Measurements from ENCODE around the gene GDF15.

GDF15 gene

GRCh38 chr19:18344582-18344950, 41.4 kb upstream of the GDF15 start:
- peaks cover 4% of the 10 kb centered on the region; the same call in 1 of the 2 replicates for H3F3A ChIP-seq (ENCODE audit: insufficient read depth, low read length)
- no peak overlapping the region for H3K4me2 ChIP-seq (ENCODE audit: low read depth, low read length)
- DNase-seq: no peak
- H3K4me1 ChIP-seq (ENCODE audit: low read length): 0 out of 2 replicates have a peak, but pooled peaks cover 4% of the 10 kb centered on the region
- H3K79me2 ChIP-seq (ENCODE audit: low read length): 0 out of 2 replicates have a peak, but pooled peaks cover 5% of the 10 kb centered on the region
- no peak overlapping the region for H2AFZ ChIP-seq (ENCODE audit: low read length)
- no peak for TF ChIP-seq EZH2 (optimal IDR thresholded peaks at IDR 0.05; ENCODE audit: low read depth, low read length)
- TF ChIP-seq EZH2phosphoT487 (IDR thresholded peaks at IDR 0.05; ENCODE audit: low read length): no peak
- no peak for TF ChIP-seq CTCF (IDR thresholded peaks at IDR 0.05; ENCODE audit: low read length)
- H3K4me3 ChIP-seq (ENCODE audit: low read length): no peak overlapping the region
- no peaks in the 10 kb centered on the region for H3K27me3 ChIP-seq (replicated peaks; ENCODE audit: insufficient read depth, low read length)
- no peak overlapping the region for H3K27ac ChIP-seq (ENCODE audit: low read length)
- H3K9ac ChIP-seq (ENCODE audit: low read length): no peak overlapping the region
- H4K20me1 ChIP-seq (ENCODE audit: insufficient read depth, low read length): no peaks in the 10 kb centered on the region
- H3K9me3 ChIP-seq (replicated peaks; ENCODE audit: insufficient read depth, low read length): no peaks in the 10 kb centered on the region
- H3K9me2 ChIP-seq (replicated peaks; ENCODE audit: insufficient read depth, low read length): no peaks in the 10 kb centered on the region
- no peaks in the 10 kb centered on the region for H3K36me3 ChIP-seq (replicated peaks; ENCODE audit: insufficient read depth, low read length)

DNA sequence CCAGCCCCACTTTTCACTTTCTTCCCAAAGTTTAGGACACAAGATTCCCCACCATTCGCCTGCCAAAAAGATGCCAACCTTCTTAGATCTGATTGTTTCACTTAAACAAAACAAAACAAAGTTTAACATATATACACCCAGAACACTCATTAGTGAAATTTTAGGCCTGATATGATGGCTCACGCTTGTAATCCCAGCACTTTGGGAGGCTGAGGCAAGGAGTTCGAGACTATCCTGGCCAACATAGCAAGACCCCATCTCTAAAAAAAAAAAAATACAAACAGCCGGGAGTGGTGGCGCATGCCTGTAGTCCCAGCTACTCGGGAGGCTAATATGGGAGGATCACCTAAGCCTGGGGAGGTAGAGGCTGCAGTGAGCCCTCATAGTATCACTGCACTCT, 40.7 kb upstream of the GDF15 start:
- H3K36me3 ChIP-seq (replicated peaks; ENCODE audit: insufficient read depth, low read length): no peaks in the 10 kb centered on the region
- TF ChIP-seq EZH2phosphoT487 (IDR thresholded peaks at IDR 0.05; ENCODE audit: low read length) (no peak), CTCF (IDR thresholded peaks at IDR 0.05; ENCODE audit: low read length) (no peak), EZH2 (optimal IDR thresholded peaks at IDR 0.05; ENCODE audit: low read depth, low read length) (no peak)
- no peaks in the 10 kb centered on the region for H3K4me1 ChIP-seq (ENCODE audit: low read length)
- H3K27ac ChIP-seq (ENCODE audit: low read length): no peak overlapping the region
- H3F3A ChIP-seq (ENCODE audit: insufficient read depth, low read length): no peaks in the 10 kb centered on the region; the same call in 1 of the 2 replicates
- H3K9me2 ChIP-seq (replicated peaks; ENCODE audit: insufficient read depth, low read length): no peaks in the 10 kb centered on the region
- no peak overlapping the region for H3K9ac ChIP-seq (ENCODE audit: low read length)
- 0 out of 2 replicates have a peak, but pooled peaks cover 5% of the 10 kb centered on the region for H3K79me2 ChIP-seq (ENCODE audit: low read length)
- no peak overlapping the region for H3K4me2 ChIP-seq (ENCODE audit: low read depth, low read length)
- H3K9me3 ChIP-seq (replicated peaks; ENCODE audit: insufficient read depth, low read length): no peaks in the 10 kb centered on the region
- no peaks in the 10 kb centered on the region for H4K20me1 ChIP-seq (ENCODE audit: insufficient read depth, low read length)
- no peak for DNase-seq
- no peak overlapping the region for H2AFZ ChIP-seq (ENCODE audit: low read length)
- H3K27me3 ChIP-seq (replicated peaks; ENCODE audit: insufficient read depth, low read length): no peaks in the 10 kb centered on the region
- H3K4me3 ChIP-seq (ENCODE audit: low read length): no peak overlapping the region

DNA sequence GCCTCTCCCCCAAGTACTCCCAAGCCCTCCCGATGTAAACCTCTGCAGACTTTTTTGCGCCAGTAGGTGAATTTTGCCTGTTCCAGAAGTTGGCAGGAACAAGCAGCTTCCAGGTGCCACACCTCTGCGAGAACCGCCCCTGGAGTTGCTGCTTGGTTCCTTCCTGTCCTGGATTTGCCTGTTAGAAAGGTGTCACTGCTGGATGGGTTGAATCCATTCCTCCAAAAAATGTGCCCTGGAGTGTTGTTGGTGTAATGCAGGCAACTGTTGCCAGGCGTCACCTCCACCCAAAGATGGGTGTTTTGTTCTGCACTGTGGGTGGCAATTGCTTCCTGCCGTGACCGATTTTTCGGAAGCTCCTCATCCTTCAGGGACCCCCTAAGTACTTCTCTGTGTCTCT, 39.9 kb upstream of the GDF15 start:
- H2AFZ ChIP-seq (ENCODE audit: low read length): no peak overlapping the region
- no peak overlapping the region for H3K27ac ChIP-seq (ENCODE audit: low read length)
- no peaks in the 10 kb centered on the region for H3K9me3 ChIP-seq (replicated peaks; ENCODE audit: insufficient read depth, low read length)
- no peaks in the 10 kb centered on the region for H3K9me2 ChIP-seq (replicated peaks; ENCODE audit: insufficient read depth, low read length)
- TF ChIP-seq CTCF (IDR thresholded peaks at IDR 0.05; ENCODE audit: low read length) (no peak), EZH2 (optimal IDR thresholded peaks at IDR 0.05; ENCODE audit: low read depth, low read length) (no peak), EZH2phosphoT487 (IDR thresholded peaks at IDR 0.05; ENCODE audit: low read length) (no peak)
- no peaks in the 10 kb centered on the region for H4K20me1 ChIP-seq (ENCODE audit: insufficient read depth, low read length)
- H3K4me3 ChIP-seq (ENCODE audit: low read length): no peak overlapping the region
- 0 out of 2 replicates have a peak, but pooled peaks cover 5% of the 10 kb centered on the region for H3K79me2 ChIP-seq (ENCODE audit: low read length)
- H3F3A ChIP-seq (ENCODE audit: insufficient read depth, low read length): no peaks in the 10 kb centered on the region
- no peak for DNase-seq
- no peaks in the 10 kb centered on the region for H3K36me3 ChIP-seq (replicated peaks; ENCODE audit: insufficient read depth, low read length)
- H3K9ac ChIP-seq (ENCODE audit: low read length): no peak overlapping the region
- no peaks in the 10 kb centered on the region for H3K4me1 ChIP-seq (ENCODE audit: low read length)
- no peaks in the 10 kb centered on the region for H3K27me3 ChIP-seq (replicated peaks; ENCODE audit: insufficient read depth, low read length)
- H3K4me2 ChIP-seq (ENCODE audit: low read depth, low read length): no peak overlapping the region

Data from MM.1S (cell line).